Measurements from ENCODE around the gene RASAL2. TPM values are rescaled to one million over a fixed set of nuclear protein-coding genes. Genes with fewer than 3 reads are reported as not detected.

The RASAL2 gene
- total and polyA plus RNA-seq, 2 donors (not counting 1 experiment from before 2014, with no cell fraction given): 0.12 TPM; not detected in 1

- no peak overlapping the region for H2AFZ ChIP-seq (ENCODE audit: insufficient read depth, low read depth, low read length, poor library complexity, severe bottlenecking)
- no peaks in the 10 kb centered on the region for H3K79me2 ChIP-seq (ENCODE audit: control insufficient read depth, insufficient read depth, low read length)
- H3K36me3 ChIP-seq (replicated peaks in 1 of 2; ENCODE audit: control extremely low read depth in 1 of 2, control insufficient read depth in 1 of 2, extremely low read depth in 1 of 2, insufficient read depth in 2 of 2, low read length in 1 of 2): no peaks in the 10 kb centered on the region
- no peaks in the 10 kb centered on the region for H3K4me1 ChIP-seq (ENCODE audit: control insufficient read depth in 2 of 2, insufficient read depth in 2 of 2, low read length in 2 of 2)
- ATAC-seq (ENCODE audit: low read depth) (no peak), DNase-seq (no peak)
- no peak overlapping the region for H3K27ac ChIP-seq (ENCODE audit: low read length in 2 of 2)
- H3K4me2 ChIP-seq (replicated peaks; ENCODE audit: low read depth, low read length, poor library complexity, severe bottlenecking): no peak overlapping the region
- no CpG with 5 or more reads among the region's 1 CpG for WGBS (ENCODE audit: insufficient coverage)
- H3K4me3 ChIP-seq (ENCODE audit: control extremely low read depth in 1 of 5, extremely low read depth in 1 of 5, insufficient read depth in 1 of 5, low read depth in 2 of 5, low read length in 4 of 5): no peak overlapping the region
- H3K9ac ChIP-seq (ENCODE audit: low read length): no peak overlapping the region
- POLR2A ChIA-PET: no interaction called here
- CTCF ChIA-PET: no interaction called here
- H3K9me3 ChIP-seq (ENCODE audit: control extremely low read depth in 1 of 3, control insufficient read depth in 2 of 3, insufficient read depth in 1 of 3, low read length in 2 of 3): peaks cover 0 to 1% (median 0%) of the 10 kb centered on the region in 3 donors
- Mint-ChIP-seq H3K9me3 (ENCODE audit: insufficient read depth) (no peaks in the 10 kb centered on the region), H3K4me1 (no peaks in the 10 kb centered on the region), H3K27ac (no peak overlapping the region), H3K27me3 (peaks cover 10% of the 10 kb centered on the region), H3K4me3 (no peak overlapping the region)
- H4K20me1 ChIP-seq (ENCODE audit: control insufficient read depth, insufficient read depth, low read length, poor library complexity, severe bottlenecking): no peaks in the 10 kb centered on the region
- TF ChIP-seq CTCF (IDR thresholded peaks at IDR 0.05): no peak
- TF ChIP-seq EZH2 (IDR thresholded peaks at IDR 0.05; ENCODE audit: borderline replicate concordance, insufficient read depth, low read depth, low read length, poor library complexity, severe bottlenecking): no peak
- H3K27me3 ChIP-seq (replicated peaks in 1 of 4; ENCODE audit: control extremely low read depth in 1 of 4, control insufficient read depth in 3 of 4, insufficient read depth in 4 of 4, low read length in 3 of 4): peaks cover 0 to 3% (median 0%) of the 10 kb centered on the region in 4 experiments
- intact Hi-C loops (cut with micrococcal nuclease): no loop called here
Measured at GRCh38 chr1:178238722-178239510, 145.0 kb downstream of the RASAL2 start.

GRCh38 chr1:178241057-178241456 is 147.2 kb downstream of the RASAL2 start:
- H3K4me2 ChIP-seq (replicated peaks; ENCODE audit: low read depth, low read length, poor library complexity, severe bottlenecking): no peak overlapping the region
- no peaks in the 10 kb centered on the region for H3K79me2 ChIP-seq (ENCODE audit: control insufficient read depth, insufficient read depth, low read length)
- ATAC-seq (ENCODE audit: low read depth) (no peak), DNase-seq (no peak)
- H3K4me3 ChIP-seq (ENCODE audit: control extremely low read depth in 1 of 5, extremely low read depth in 1 of 5, insufficient read depth in 1 of 5, low read depth in 2 of 5, low read length in 4 of 5): no peak overlapping the region
- no peaks in the 10 kb centered on the region for H3K4me1 ChIP-seq (ENCODE audit: control insufficient read depth in 2 of 2, insufficient read depth in 2 of 2, low read length in 2 of 2)
- Mint-ChIP-seq H3K27me3 (peaks cover 10% of the 10 kb centered on the region), H3K4me1 (no peaks in the 10 kb centered on the region), H3K4me3 (no peak overlapping the region), H3K9me3 (ENCODE audit: insufficient read depth) (no peaks in the 10 kb centered on the region), H3K27ac (no peak overlapping the region)
- CTCF ChIA-PET: no interaction called here
- POLR2A ChIA-PET: no interaction called here
- no peaks in the 10 kb centered on the region for H4K20me1 ChIP-seq (ENCODE audit: control insufficient read depth, insufficient read depth, low read length, poor library complexity, severe bottlenecking)
- intact Hi-C loops (cut with micrococcal nuclease): no loop called here
- H2AFZ ChIP-seq (ENCODE audit: insufficient read depth, low read depth, low read length, poor library complexity, severe bottlenecking): no peak overlapping the region
- H3K9me3 ChIP-seq (ENCODE audit: control extremely low read depth in 1 of 3, control insufficient read depth in 2 of 3, insufficient read depth in 1 of 3, low read length in 2 of 3): no peaks in the 10 kb centered on the region
- H3K27ac ChIP-seq (ENCODE audit: low read length in 2 of 2): no peak overlapping the region
- H3K9ac ChIP-seq (ENCODE audit: low read length): no peak overlapping the region
- no CpG with 5 or more reads among the region's 1 CpG for WGBS (ENCODE audit: insufficient coverage)
- no peaks in the 10 kb centered on the region for H3K36me3 ChIP-seq (replicated peaks in 1 of 2; ENCODE audit: control extremely low read depth in 1 of 2, control insufficient read depth in 1 of 2, extremely low read depth in 1 of 2, insufficient read depth in 2 of 2, low read length in 1 of 2)
- TF ChIP-seq EZH2 (IDR thresholded peaks at IDR 0.05; ENCODE audit: borderline replicate concordance, insufficient read depth, low read depth, low read length, poor library complexity, severe bottlenecking) (no peak), CTCF (IDR thresholded peaks at IDR 0.05) (no peak)
- H3K27me3 ChIP-seq (replicated peaks in 1 of 4; ENCODE audit: control extremely low read depth in 1 of 4, control insufficient read depth in 3 of 4, insufficient read depth in 4 of 4, low read length in 3 of 4): peaks cover 0 to 3% (median 0%) of the 10 kb centered on the region in 4 experiments
